Duodenal mucosa (tissue), 2 donors: ENCODE data around the gene PCNX3.

Experiments
- H3K27ac ChIP-seq: one replicate; pipeline ENCODE4 v1.7.0; 2013; ENCODE audit warnings: low read depth, low read length
- H3K27me3 ChIP-seq, 2 donors: one replicate each; pipeline ENCODE4 v1.7.0; 2013; ENCODE audit warnings: low read length in 2 of 2, control low read depth in 1 of 2; ENCODE audit not compliant: insufficient read depth in 2 of 2, control insufficient read depth in 1 of 2
- H3K36me3 ChIP-seq, 2 donors: one replicate each; pipeline ENCODE4 v1.7.0; 2013; ENCODE audit warnings: low read length in 2 of 2, control low read depth in 1 of 2; ENCODE audit not compliant: insufficient read depth in 2 of 2, control insufficient read depth in 1 of 2
- H3K4me1 ChIP-seq, 2 donors: one replicate each; pipeline ENCODE4 v1.7.0; 2013; ENCODE audit warnings: low read length in 2 of 2, control low read depth in 1 of 2; ENCODE audit not compliant: insufficient read depth in 2 of 2, control insufficient read depth in 1 of 2
- H3K4me3 ChIP-seq, 2 donors: one replicate each; pipeline ENCODE4 v1.7.0; 2013; ENCODE audit warnings: low read length in 2 of 2, low read depth in 1 of 2
- H3K9ac ChIP-seq, 2 donors: one replicate each; pipeline ENCODE4 v1.7.0; 2013; ENCODE audit warnings: low read length in 2 of 2, low read depth in 1 of 2
- H3K9me3 ChIP-seq, 2 donors: one replicate each; pipeline ENCODE4 v1.7.0; 2013; ENCODE audit warnings: low read length in 2 of 2, control low read depth in 1 of 2; ENCODE audit not compliant: control insufficient read depth in 1 of 2

PCNX3 gene

GRCh38 chr11:65574811-65575567 lies 40.6 kb upstream of the PCNX3 start:
- peak overlapping the region; percentile 45 for H3K27ac ChIP-seq
- peak overlapping the region; percentile 15 to 63 for H3K9ac ChIP-seq
- peaks cover 7 to 10% of the 10 kb centered on the region in 2 donors for H3K36me3 ChIP-seq
- peak overlapping the region; percentile 71 to 81 for H3K4me3 ChIP-seq
- H3K4me1 ChIP-seq, result peaks cover 62 to 66% of the 10 kb centered on the region in 2 donors
- no peaks in the 10 kb centered on the region for H3K9me3 ChIP-seq
- H3K27me3 ChIP-seq, result no peaks in the 10 kb centered on the region

GRCh38 chr11:65575568-65576231 lies 39.9 kb upstream of the PCNX3 start, which contains the start of gene EHBP1L1:
EHBP1L1 (plus strand) TSS chr11:65576053; CDS start chr11:65576303, 250 bp downstream.
- Histone ChIP-seq H3K4me3 (peak within 1 kb of the TSS; percentile 81), H3K36me3 (peaks cover 7 to 17% of the 10 kb centered on the region in 2 donors), H3K27ac (peak within 1 kb of the TSS; percentile 47), H3K4me1 (peaks cover 62% of the 10 kb centered on the region in 2 donors), H3K9ac (peak within 1 kb of the TSS; percentile 67 to 80), H3K9me3 (no peaks in the 10 kb centered on the region), H3K27me3 (no peaks in the 10 kb centered on the region)

- Histone ChIP-seq H3K27ac (peak overlapping the region; percentile 47), H3K4me1 (peaks cover 56% of the 10 kb centered on the region in 2 donors), H3K27me3 (no peaks in the 10 kb centered on the region), H3K9me3 (no peaks in the 10 kb centered on the region), H3K9ac (peak overlapping the region; percentile 67 to 80), H3K4me3 (peak overlapping the region; percentile 79 to 81), H3K36me3 (peaks cover 7 to 22% of the 10 kb centered on the region in 2 donors)
Measured at GRCh38 chr11:65576232-65576866, 39.2 kb upstream of the PCNX3 start.

- Histone ChIP-seq H3K9me3 (no peaks in the 10 kb centered on the region), H3K27me3 (no peaks in the 10 kb centered on the region), H3K4me3 (peak overlapping the region; percentile 79 to 81), H3K36me3 (peaks cover 12 to 29% of the 10 kb centered on the region in 2 donors), H3K4me1 (peaks cover 48% of the 10 kb centered on the region in 2 donors), H3K9ac (peak overlapping the region; percentile 67 to 80), H3K27ac (peak overlapping the region; percentile 47)
Measured at GRCh38 chr11:65576867-65577755, 38.5 kb upstream of the PCNX3 start.

- Histone ChIP-seq H3K4me1 (peaks cover 48% of the 10 kb centered on the region in 2 donors), H3K27ac (peak overlapping the region; percentile 47), H3K36me3 (peaks cover 12 to 29% of the 10 kb centered on the region in 2 donors), H3K4me3 (peak overlapping the region; percentile 79 to 81), H3K9ac (peak overlapping the region; percentile 67 to 80), H3K9me3 (no peaks in the 10 kb centered on the region), H3K27me3 (no peaks in the 10 kb centered on the region)
Measured at GRCh38 chr11:65577756-65578109, 37.8 kb upstream of the PCNX3 start.

- peak overlapping the region; percentile 79 to 81 for H3K4me3 ChIP-seq
- H3K9me3 ChIP-seq, result no peaks in the 10 kb centered on the region
- no peak overlapping the region for H3K27ac ChIP-seq
- H3K36me3 ChIP-seq, result peaks cover 12 to 29% of the 10 kb centered on the region in 2 donors
- H3K27me3 ChIP-seq, result no peaks in the 10 kb centered on the region
- H3K4me1 ChIP-seq, result peaks cover 45 to 47% of the 10 kb centered on the region in 2 donors
- peak overlapping the region; percentile 67 to 80 for H3K9ac ChIP-seq
Measured at GRCh38 chr11:65578134-65578533, 37.4 kb upstream of the PCNX3 start.

- Histone ChIP-seq H3K4me1 (peaks cover 39 to 41% of the 10 kb centered on the region in 2 donors), H3K9me3 (no peaks in the 10 kb centered on the region), H3K9ac (peak overlapping the region; percentile 4 to 67), H3K27ac (no peak overlapping the region), H3K36me3 (peaks cover 12 to 29% of the 10 kb centered on the region in 2 donors), H3K27me3 (no peaks in the 10 kb centered on the region), H3K4me3 (peak overlapping the region; percentile 79 to 81)
Measured at GRCh38 chr11:65578667-65579066, 36.9 kb upstream of the PCNX3 start.

GRCh38 chr11:65579291-65579690 lies 36.3 kb upstream of the PCNX3 start:
- Histone ChIP-seq H3K27me3 (peaks cover 0 to 2% of the 10 kb centered on the region in 2 donors), H3K4me3 (no peak overlapping the region), H3K9ac (no peak overlapping the region), H3K27ac (no peak overlapping the region), H3K9me3 (no peaks in the 10 kb centered on the region), H3K36me3 (peaks cover 12 to 32% of the 10 kb centered on the region in 2 donors), H3K4me1 (peaks cover 38% of the 10 kb centered on the region in 2 donors)

GRCh38 chr11:65580031-65580692 lies 35.4 kb upstream of the PCNX3 start:
- H3K4me3 ChIP-seq, result no peak overlapping the region
- no peak overlapping the region for H3K9ac ChIP-seq
- peaks cover 12 to 37% of the 10 kb centered on the region in 2 donors for H3K36me3 ChIP-seq
- peaks cover 0 to 4% of the 10 kb centered on the region in 2 donors for H3K27me3 ChIP-seq
- H3K27ac ChIP-seq, result no peak overlapping the region
- peaks cover 33 to 36% of the 10 kb centered on the region in 2 donors for H3K4me1 ChIP-seq
- H3K9me3 ChIP-seq, result no peaks in the 10 kb centered on the region
